Stimulated activated CD8-positive, alpha-beta memory T cell treated with anti-CD3 and anti-CD28 coated beads, Interleukin-4, amount 100 ng/mL, for 1 hour (primary cell): ENCODE measurements around the gene UBR1.
"Not testable (repeated sequence)": the region's sequence is repeated elsewhere in the genome, so short reads cannot be mapped to it uniquely, and the experiment has no call there.

Experiments used
- DNase-seq, 2 donors: peaks; one replicate each; pipeline ENCODE4 v3.0.0-alpha.2; 2020; ENCODE audit warnings: low read depth in 2 of 2, low spot score in 1 of 2

UBR1 gene

GRCh38 chr15:43105778-43106485, at the start of gene UBR1:
TSS of gene UBR1 (minus strand) at chr15:43106038. CDS start at chr15:43106022, 16 bp downstream.
- DNase-seq, result peak; percentile 64 to 80

GRCh38 chr15:43153269-43153668, 47.4 kb upstream of the UBR1 start:
- no peak for DNase-seq

GRCh38 chr15:43151688-43152087, 45.9 kb upstream of the UBR1 start:
- no peak for DNase-seq

- no peak for DNase-seq
These were observed 44.5 kb upstream of the UBR1 start for GRCh38 chr15:43150191-43150929.

- DNase-seq, result no peak
These were observed 40.3 kb upstream of the UBR1 start for GRCh38 chr15:43146184-43146583.

- no peak for DNase-seq
These were observed 38.7 kb upstream of the UBR1 start for GRCh38 chr15:43144512-43144911.

- no peak for DNase-seq
These were observed 37.5 kb upstream of the UBR1 start for GRCh38 chr15:43143203-43143941.

GRCh38 chr15:43135351-43135750, 29.5 kb upstream of the UBR1 start:
- no peak for DNase-seq

- DNase-seq, result no peak
These were observed 28.4 kb upstream of the UBR1 start for GRCh38 chr15:43134157-43134635.

- DNase-seq, result peak in 1 of 2 donors; percentile 33
These were observed 27.8 kb upstream of the UBR1 start, which contains the start of gene TMEM62 for GRCh38 chr15:43133430-43134156. TSS of gene TMEM62 (plus strand) at chr15:43133586. CDS start at chr15:43133803, 217 bp downstream.

GRCh38 chr15:43132830-43133429, 27.1 kb upstream of the UBR1 start:
- DNase-seq, result no peak

GRCh38 chr15:43128980-43129335, 23.1 kb upstream of the UBR1 start:
- no peak for DNase-seq

- DNase-seq, result not testable (repeated sequence)
These were observed 22.5 kb upstream of the UBR1 start for GRCh38 chr15:43128174-43128979.

GRCh38 chr15:43127752-43128151, 21.9 kb upstream of the UBR1 start:
- no peak for DNase-seq

- DNase-seq, result no peak
These were observed 20.5 kb upstream of the UBR1 start for GRCh38 chr15:43126356-43126755.

GRCh38 chr15:43125100-43125661, 19.3 kb upstream of the UBR1 start:
- DNase-seq, result no peak

- no peak for DNase-seq
These were observed 16.0 kb upstream of the UBR1 start for GRCh38 chr15:43121863-43122262.

GRCh38 chr15:43118829-43119228, 13.0 kb upstream of the UBR1 start:
- no peak for DNase-seq

GRCh38 chr15:43118286-43118685, 12.4 kb upstream of the UBR1 start:
- no peak for DNase-seq
